Islet of Langerhans (tissue), 1 donor: ENCODE measurements around the gene SLC6A6.
"Not testable (repeated sequence)": the region's sequence is repeated elsewhere in the genome, so short reads cannot be mapped to it uniquely, and the experiment has no call there.

Source experiments
- FAIRE-seq: peaks from one replicate; lab custom pipeline; 2011; peaks lifted over from hg19 to GRCh38; lab: Jason Lieb, UNC

Gene SLC6A6

DNA sequence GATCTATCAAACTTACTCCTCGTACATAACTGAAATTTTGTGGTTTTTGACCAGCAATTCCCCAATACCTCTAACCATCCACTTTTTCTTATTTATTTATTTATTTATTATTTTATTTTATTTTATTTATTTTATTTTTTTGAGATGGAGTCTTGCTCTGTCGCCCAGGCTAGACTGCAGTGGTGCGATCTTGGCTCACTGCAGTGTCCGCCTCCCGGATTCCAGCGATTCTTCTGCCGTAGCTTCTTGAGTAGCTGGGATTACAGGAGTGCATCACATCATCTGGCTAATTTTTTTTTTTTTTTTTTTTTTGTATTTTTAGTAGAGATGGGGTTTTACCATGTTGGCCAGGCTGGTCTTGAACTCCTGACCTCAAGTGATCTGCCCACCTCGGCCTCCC is 35.3 kb downstream of the SLC6A6 start:
- not testable (repeated sequence) for FAIRE-seq

DNA sequence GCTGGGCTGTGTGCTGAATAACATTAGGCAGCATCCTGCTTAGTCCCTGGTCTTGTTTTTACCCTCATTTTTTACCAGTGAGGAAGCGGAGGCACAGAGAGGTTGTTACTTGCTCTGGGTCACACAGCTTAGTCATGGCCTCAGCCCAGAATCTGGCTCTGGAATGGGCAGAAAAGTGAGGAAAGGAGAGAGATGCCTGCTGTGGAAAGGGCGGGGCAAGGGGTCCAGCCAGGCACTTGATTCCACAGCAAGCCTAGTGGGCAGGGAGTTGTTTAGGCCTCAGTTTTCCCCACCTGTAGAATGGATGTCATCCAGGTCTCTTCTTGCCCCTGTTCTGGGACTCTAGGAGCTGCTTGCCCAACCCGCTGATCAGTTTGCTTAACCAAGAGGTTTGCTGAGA is 35.9 kb downstream of the SLC6A6 start:
- no peak for FAIRE-seq

DNA sequence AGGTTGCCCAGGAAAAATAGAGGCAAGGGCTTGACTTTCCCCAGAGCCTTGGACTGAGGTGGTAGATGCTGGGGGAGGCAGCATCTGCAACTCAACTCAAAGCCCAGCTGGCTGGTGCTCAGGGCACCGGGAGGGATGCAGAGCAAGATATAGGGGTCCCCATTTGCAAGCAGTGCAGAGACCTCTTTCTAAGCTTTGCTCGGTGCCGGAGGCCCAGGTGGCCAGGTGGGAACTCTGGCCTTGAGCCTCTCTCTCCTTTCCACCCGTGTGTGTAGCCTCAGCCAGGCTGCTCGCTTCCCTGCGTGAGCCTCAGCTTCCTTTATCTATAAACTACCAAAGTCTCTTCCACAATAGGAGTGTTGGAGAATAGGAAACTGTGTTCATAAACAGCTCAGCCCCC is 36.5 kb downstream of the SLC6A6 start:
- no peak for FAIRE-seq

DNA sequence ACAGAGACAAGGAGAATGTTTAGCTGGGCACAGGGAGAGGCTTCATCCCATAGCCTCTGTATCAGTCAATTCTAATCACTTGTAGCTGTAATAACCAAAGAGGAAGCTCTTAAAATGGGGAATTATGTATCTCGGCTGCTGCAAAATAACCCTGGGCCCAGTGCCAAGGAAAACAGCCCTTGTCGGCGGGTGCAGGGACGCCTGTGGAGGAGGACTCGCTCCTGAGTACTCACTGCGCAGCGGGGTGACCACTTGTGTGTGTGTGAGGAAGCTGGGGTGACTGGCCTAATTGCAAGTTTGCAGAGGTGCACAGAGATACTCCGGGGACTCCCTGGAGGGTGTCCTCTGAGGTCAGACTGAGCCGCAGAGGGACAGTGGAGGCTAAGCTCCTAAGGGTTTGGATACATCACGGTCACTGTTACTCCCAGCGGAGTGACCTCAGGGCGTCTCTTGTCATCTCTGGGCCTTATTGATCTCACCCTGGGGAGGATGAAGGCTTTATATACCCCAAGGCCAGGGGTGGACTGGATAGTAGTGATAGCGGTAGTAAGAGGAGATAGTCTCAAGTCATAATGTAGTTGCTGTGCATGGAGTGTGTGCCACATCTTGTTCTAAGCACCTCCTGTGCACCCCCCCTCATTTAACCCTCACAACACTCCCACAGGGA is 37.2 kb downstream of the SLC6A6 start:
- FAIRE-seq, result no peak

DNA sequence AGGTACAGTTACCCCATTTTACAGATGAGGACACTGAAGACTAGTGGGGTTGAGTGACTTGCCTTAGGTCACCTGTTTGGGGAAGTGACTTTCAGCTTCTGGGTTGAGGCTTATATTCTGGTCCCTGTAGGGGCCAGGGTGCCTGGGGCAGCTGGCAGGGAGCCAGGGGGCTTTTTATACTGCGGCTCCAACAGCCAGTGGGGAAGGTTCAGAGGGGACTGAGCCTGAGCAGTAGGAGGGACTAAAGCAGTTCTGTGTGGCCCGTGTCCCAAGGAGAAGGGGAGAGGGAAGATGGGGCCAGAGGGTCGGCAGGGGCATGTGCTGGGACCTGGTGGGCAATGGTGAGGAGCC is 37.7 kb downstream of the SLC6A6 start:
- FAIRE-seq, result no peak

DNA sequence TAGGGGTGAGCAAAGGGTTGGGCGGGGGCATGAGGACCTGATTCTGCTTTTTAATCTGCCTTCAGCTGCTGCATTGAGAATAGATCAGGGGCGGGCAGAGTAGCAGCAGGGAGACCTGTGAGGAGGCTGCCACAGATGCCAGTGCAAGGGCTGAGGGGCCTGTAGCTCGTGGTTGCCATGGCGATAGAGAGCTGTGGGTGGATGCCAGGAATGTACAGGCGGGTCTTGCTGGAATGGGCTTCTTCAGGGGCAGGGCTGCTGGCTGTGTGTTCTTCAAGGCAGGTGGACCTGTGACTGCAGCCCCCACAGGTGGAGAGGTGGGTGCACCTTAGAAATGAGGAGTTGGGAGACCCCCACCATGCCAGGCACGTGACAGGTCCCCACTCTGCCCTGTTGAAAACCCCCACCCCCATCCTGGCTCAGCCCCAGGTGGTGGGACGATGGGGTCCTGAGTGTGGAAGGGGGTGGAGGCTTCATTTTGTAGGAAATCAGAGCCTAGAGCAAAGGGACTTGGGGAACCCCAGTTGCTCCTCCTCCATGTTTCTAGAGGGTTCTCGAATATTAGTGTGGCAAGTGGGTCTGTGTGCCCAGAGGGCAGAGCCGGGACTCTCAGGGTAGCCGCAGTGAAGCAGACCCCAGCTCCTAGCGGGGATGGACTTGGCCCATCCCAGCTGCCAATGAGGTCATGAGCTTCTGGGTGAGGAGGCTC is 38.3 kb downstream of the SLC6A6 start:
- no peak for FAIRE-seq

DNA sequence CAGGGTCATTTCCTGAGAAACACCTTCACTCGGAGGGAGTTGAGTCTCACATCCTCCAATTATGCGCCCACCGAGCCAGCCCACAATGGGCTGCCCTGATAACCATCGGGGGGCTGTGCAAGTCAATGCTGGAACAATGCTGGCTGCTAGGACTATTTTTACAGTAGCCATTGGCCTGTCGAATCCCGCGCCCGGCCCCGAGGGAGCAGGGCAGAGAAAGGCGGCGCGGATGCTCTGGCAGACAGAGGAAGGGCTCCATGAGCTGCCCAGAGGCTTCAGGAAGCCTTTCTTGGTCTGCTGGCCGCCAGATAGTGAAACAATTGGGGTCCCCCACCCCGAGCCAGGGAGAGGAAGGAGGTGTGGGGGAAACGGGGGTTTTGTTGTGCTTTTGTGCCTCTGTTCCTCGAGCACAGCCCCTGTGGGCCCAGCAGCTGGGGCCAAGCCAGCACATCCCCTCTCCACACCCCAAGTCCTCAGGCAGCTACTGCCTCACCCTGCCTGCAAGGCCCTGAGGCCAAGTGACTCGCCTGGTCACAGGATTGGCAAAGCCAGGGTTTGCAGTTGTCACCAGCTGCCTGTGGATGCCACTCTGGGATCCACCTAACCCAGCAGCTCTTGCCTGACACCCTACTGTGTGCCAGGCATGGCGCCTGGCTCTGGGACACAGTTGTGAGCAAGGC is 39.0 kb downstream of the SLC6A6 start:
- FAIRE-seq, result no peak

DNA sequence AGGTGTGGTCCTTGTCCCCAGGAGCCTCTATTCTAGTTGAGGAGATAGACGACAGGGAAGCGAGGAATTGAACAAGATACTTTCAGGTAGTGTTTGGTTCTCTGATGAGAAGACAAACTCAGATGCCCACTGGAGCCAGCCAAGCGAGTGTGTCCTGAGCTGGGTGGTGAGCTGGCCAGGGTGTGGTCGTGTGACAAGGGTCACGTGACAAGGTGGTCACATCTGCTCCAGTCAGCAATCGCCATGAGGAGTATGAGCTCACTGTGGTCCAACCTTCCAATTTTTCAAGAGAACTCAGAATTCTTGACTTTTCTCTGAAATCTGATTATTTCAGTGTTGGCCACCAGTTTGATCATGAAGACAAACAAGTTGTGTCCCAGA is 39.5 kb downstream of the SLC6A6 start:
- FAIRE-seq, result no peak

DNA sequence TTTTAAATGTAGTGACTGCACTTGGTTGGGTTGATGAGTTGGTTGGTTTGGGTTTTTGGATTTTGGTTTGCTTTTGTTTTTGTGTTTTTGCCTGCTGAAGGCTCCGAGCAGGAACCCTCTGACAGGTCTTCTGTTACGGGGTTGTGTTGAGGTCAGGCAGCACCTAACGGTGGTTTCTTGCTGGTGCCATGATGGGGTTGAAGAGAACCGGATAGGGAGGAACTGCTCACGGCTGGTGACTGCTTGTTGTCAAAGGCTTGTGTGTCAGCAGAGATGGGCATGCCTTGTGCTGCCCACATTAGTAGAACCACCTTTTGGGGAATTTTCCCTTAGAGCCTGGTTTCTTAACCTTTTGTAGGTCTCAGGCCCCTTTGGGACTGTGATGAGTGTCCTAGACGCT is 42.0 kb downstream of the SLC6A6 start:
- FAIRE-seq, result no peak

DNA sequence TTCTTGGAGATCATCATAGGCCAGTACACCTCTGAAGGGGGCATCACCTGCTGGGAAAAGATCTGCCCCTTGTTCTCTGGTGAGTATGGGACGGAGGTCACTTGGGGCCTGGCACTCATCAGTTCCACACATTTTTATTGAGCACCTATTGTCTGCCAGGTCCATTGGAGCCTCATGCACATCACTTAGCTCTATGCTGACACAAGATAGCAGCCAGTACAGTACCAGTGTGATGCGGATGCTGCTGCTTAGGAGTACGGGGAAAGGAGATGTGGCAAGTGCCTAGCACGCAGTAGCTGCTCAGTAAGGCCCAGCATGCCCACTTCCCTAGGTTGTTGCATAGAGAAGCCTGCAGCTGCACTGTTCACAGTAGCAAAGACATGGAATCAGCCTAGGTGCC is 43.4 kb downstream of the SLC6A6 start:
- FAIRE-seq, result no peak

DNA sequence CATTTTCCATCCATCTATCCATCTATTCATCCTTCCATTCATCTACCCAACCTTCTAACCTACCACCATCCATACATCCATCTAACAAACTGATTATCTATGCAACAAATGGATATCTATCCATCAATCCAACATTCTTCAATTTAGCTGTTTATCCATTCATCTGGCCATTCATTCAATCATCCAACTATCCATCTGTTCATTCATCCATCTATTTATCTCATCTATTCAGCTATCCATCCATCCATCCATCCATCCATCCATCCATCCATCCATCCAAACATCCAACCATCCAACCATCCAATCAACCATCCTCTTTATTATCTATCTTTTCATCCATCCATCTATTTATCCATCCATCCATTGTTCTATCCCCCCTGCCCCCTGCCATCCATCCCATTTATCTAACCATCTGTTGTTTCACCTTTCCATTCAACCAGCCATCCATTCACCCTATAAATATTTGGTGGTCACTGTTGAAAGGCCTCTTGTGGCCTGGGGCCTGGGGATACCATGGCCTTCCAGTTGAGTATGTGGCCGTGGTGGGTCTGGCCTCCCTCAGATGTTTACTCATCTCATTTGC is 44.7 kb downstream of the SLC6A6 start:
- no peak for FAIRE-seq

DNA sequence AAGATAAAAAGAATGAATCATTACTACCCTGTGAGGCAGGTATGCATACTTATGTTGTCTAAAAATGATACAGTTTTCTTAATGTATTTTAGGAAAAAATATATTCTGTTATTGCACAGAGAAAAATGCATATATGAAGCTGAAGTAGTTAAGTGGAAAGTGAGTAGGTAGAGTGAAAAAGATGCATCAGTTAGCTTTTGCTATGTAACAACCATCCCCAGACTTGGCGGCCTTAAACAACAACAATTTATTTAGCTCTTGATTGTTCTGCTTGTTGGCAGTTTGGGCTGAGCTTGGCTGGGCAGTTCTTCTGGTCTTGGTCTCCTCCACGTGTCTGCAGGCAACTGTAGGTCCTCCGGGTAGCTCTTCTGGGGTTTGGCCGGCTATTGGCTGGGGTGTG is 45.7 kb downstream of the SLC6A6 start:
- FAIRE-seq, result no peak

DNA sequence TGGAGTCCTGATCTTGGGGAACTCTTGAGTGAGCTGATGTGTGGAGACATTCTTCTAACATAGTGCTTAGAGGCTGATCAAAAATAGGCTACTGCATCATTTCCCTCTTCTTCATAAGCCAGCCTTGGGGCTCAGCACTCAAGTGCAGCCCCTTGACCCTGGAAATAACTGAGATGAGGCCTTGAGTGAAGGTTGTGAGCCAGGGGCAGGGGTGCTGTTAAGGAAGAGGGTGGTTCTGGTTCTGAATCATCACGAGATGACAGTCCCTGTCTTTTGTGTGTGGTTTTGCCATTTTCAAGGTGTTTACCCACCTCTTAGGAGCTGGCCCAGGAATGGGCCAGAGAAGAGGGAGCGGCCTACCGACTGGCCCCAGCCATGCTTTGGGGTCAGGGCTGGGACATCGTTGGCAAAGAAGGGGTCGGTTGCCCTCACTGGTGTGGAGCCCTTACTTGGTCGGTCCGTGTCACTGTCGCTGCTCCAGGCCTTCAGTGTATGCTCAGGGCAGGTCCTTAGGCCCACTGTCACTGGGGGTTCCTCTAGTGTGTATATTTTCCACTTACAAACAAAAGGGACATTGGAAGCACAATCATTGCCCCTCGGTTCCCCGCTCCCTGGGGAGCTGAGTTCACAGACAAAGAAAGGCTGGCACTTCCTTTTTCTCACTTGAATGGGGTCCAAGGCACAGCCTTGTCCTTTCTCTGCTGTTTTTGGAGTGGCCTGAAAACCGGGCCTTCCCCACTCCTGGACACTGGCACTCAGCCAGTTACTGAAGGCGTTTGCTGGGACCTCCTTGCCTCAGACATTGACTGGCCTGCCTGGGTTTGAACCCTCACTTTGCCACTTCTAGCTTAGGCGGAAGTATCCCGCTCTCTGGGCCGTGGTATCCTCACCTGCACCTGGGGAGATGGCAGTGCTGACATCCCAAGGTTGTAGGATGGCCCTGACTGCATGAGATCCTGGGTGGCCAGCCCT is 46.6 kb downstream of the SLC6A6 start:
- no peak for FAIRE-seq

DNA sequence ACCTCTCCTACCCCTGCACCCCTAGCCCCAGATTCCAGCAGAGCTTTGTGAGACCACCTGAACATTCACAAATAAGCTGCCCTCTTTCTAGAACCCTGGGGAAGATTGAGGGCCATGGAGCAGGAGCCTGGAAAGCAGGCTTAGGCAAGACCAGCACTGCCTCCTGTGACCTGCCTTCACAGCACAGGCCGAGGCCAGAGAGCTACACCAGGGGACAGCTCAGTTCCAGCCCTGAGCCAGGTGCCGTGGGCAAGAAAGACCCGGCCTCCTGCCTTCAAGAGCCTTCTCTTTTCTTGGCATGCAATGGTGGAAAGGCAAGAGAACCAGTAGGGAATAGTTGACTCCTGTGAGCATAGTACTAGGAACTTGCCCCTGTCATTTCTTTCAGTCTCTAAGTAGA is 48.1 kb downstream of the SLC6A6 start:
- no peak for FAIRE-seq

DNA sequence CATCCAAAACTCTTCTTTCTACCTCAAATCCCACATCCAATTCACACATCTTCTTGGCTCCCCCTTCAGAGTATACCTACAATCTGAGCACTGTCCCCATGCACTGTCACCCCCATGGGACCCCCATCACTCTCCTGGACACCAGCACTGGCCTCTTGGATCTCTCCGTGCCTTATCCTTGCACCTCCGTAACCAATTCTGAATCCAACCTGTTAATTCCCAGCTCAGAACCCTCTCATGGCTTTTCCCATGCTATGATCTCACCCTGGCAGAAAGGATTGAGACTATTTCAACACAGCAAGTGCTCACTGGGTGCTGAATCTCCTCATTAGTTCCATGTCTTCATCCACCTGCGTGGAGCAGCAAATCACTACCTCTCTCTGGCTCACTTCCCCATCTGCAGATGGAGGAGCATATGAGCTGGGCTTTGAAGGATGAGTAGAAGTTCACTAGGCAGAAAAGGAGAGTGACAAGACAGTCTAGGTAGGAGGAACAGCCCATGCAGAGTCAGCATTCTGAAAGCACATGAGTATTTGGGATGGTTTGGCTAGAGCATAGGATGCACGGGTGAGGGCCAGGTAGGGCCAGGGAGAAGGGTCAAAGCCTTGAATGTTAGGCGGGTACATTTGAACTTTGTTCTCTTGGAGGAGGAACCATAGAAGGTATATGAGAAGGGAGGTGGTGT is 48.7 kb downstream of the SLC6A6 start:
- FAIRE-seq, result no peak

DNA sequence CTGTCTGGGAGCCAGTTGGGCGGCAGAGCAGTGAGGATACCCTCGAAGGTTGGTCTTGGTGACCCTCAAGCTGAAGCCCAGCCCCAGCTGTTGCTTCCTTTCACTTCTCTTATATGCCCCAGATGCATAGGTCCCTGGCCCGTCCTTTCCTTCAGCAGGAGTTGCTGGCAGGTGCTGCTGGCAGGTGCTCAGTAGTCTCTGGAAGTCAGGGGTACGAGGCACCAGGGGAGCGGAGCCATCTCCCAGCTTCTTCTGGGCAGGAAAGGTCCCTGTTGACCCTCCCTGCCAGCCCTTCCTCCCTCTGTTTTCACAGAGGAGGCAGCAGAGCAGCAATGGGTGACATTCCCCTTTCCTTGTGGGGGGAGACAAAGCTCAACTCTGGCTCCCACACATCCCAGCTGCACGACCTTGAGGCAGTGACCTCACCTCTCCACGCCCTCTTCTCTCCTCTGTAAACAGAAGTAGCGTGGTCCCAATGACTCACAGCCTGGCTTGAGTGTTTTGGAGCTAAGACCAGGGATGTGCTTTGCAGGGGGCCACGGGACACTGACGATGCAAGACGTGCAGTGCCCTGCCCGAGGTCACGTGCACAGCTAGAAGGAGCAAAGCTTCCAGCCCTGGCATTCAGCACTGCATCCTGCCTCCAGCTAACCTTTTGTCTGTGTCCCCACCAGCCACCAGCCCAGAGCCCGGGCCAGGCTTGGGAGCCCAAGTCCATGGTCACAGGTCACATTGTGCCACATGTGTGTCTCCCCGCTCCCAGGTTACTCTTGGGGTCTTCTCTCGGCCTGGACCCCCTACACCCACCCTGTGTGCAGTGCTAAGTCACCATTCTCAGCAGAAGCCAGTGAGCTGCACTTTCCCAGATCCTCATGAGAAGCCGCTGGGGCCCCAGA is 49.7 kb downstream of the SLC6A6 start:
- FAIRE-seq, result no peak

DNA sequence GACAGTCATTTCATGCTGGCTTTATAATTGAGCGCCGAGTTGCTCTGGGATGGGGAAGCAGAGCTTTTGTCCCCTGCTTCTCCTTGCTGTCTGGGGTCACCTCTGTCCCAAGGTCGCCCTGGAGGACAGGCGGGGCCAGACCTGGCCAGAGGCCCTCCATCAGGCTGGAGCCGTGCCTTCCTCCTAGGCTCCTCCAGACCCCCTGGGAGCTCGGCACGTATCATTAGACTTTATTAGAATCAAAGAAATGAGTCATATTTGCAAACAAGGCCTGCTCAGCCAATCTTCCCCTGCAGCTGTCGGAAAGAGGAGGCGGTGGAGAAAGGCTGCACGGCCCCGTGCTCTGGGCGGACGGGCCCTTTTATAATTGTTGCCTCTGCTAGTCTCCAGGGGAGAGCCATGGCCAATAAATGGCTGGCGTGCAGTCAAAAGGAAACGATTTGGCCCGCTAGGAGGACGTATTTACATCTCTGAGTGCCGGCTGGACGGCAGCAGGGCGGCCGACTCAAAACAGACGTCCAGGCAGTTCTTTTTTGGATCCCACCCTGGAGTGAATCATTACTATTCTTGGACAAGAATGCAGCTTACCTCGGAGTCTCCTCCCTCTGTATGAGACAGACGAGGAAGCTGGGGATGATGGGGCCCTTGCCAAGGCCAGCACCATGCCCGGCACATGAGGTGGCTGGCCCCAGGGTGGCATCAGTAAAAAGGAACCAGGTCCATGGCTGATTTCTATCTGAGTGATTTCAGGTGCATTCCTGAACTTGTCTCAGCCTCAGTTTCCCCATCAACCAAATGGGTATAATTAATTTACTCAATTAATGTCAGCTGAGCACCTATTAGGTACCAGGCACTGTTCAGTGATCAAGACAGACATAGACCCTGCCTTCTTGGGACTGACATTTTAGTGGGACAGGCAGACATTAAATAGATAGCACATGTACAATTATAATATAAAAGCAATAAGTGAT is 50.6 kb downstream of the SLC6A6 start:
- no peak for FAIRE-seq

DNA sequence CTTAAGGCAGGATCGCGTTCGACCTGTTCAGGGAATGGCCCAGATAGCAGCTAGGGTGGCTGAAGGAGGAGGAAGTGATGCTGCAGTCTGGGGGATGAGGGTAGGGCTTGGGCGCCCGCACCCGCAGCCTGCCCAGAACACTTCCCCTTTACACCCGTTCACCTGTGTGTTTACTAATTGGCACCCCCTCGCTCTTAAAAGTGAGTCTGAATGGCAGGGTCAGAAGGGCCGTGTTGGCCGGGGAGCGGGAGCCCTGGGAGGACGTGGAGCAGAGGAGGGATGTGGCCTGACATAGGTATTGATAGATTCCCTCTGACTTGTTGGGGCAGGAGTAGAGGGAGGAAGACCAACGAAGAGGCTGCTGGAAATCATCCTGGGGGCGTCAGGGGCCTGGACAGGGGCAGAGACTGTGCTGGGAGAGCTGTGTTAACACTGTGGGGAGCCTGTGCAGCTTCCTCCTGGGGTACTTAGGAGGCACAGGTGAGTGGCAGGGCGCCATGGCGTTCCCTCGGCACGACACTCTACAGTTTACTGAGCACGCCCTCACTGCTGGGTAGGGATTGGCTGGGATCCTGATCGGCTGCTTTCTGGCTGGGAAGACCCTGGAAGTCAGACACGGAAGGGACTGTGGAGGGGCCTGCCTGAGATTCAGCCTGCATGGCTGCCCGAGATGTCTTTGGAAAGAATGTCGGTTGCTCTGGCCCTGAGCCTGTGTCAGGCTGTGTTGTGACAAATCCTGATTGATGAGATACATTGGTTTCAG is 51.7 kb downstream of the SLC6A6 start:
- no peak for FAIRE-seq
